Dedifferentiated amniotic fluid mesenchymal stem cell (primary cell): ENCODE data around the gene PLA2G4C.

ENCODE experiments used
- DNase-seq: peaks from one replicate; pipeline ENCODE4 v3.0.0-alpha.2; 2016; ENCODE audit errors: extremely low spot score

The PLA2G4C gene

DNA sequence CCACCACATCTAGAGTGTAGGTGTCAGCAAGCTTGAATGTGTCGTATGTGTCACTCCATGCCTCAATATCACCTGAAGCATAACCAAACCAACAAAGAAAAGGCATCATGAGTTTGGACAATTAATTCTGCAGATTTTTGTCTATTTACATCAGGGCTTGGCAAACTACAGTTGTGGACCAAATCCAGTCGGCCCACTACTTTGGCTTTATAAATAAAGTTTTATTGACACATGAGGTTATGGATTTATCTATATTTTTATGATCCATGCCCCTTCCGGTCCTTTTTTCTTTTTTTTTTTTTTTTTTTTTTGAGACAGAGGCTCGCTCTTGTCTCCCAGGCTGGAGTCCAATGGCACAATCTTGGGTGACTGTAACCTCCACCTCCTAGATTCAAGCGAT is 57.5 kb downstream of the PLA2G4C start:
- no peak for DNase-seq

- DNase-seq, result no peak
Observed at GRCh38 chr19:48051335-48052033, 59.1 kb downstream of the PLA2G4C start.

DNA sequence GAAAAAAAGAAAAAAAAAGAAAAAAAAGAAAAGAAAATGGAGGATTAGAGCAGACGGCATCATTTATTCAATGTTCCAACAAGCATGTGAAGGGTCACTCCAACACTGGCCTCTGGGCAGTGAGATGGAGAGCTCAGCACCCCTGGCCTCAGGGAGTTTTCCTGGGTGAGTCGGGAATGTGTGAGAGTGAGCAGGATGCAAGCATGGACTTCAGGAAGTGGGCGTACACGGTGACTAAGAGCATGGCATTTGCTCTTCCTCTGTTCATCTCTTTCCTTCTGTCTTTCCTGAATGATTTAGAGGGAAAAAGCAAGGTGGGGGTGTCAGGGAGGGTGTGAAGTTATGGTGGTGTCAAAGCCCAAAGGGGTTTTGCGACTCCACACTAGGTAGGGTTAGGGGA is 66.1 kb downstream of the PLA2G4C start:
- DNase-seq, result no peak

DNA sequence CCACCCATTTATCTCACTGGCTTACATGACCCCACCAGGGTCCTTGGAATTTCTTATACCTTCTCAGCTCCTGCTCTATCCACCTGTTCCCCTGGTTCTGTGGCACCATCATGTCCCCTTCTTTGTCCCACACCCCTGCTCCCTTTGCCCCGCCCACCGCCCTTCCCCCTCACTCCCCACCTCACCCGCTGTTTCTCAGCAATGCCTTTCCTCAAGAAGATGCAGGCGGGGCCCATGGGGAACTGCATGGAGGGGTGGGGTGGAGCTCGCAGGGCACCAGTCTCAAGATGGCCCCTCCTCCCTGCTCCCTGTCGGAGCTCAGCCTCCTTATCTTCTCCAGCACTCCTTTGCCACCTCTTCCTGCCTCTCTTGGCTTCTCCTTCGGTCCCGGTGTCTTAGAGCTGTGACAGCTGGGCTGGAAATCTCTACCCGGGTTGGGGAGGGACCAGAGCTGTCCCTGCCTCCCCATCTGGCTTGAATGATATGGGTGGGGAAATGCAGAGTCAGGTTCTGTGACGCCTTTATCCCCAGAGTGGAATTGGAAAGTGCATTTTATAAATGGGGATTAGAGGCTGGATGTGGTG is 66.8 kb downstream of the PLA2G4C start, which contains the start of gene CABP5:
TSS of gene CABP5 (minus strand) at position 405 of the 584 bp plus-strand sequence. CDS start at position 248, 157 bp downstream.
- no peak for DNase-seq

- no peak for DNase-seq
Observed at GRCh38 chr19:48041877-48042580, 68.6 kb downstream of the PLA2G4C start.

DNA sequence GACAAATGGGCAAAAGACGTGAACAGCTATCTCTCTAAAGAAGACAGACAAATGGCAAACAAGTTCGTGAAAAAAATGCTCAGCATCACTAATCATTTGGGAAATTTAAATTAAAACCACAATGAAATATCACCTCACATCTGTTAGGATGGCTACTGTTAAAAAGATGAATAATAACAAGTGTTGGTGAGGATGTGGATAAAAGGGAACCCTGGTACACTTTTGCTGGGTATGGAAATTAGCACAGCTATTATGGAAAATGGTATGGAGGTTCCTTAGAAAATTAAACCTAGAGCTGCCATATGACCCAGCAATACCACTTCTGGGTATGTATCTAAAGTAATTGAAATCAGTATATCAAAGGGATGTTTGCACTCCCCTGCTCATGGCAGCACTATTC is 73.9 kb downstream of the PLA2G4C start:
- DNase-seq, result no peak

DNA sequence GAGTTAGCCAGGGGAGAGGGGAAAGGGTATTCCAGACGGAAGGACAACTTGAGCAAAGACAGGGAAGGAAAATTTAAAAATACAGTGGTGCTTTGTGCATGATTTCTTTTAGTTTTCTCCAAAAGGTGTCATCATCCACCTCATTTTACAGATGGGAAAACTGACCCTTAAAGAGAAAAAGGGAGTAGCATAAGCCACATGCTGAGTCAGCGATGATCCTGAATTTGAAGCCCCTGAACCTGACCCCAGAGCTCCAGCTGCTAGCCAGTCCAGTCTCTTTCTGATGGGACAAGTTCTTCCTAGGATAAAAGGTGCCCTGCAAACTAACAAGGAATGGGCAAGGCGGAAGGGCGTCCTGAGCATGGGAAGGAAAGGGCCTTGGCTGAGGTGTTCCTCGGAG is 77.0 kb downstream of the PLA2G4C start:
- DNase-seq, result no peak

- DNase-seq, result no peak
Observed at GRCh38 chr19:48030073-48030472, 80.5 kb downstream of the PLA2G4C start.

DNA sequence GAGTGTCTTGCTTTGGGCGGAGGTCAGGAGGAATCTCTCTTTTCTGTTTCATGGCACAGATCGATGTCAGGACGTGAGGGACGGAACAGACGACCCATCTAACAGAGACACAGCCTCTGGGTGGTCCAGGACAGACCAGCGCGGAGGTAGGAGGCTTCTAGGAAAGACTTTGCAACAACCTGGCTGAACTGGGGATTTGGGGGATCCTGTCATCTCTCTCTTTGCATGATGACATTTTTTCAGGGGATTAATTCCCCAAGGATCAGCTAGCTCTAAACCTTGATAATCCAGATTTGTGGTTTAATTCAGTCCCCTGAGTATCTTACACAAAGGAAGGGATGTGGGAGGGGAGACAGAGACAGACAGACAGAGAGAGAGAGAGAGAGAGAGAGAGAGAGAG is 81.2 kb downstream of the PLA2G4C start:
- no peak for DNase-seq

GRCh38 chr19:48025480-48025879 is 85.1 kb downstream of the PLA2G4C start:
- DNase-seq, result no peak

DNA sequence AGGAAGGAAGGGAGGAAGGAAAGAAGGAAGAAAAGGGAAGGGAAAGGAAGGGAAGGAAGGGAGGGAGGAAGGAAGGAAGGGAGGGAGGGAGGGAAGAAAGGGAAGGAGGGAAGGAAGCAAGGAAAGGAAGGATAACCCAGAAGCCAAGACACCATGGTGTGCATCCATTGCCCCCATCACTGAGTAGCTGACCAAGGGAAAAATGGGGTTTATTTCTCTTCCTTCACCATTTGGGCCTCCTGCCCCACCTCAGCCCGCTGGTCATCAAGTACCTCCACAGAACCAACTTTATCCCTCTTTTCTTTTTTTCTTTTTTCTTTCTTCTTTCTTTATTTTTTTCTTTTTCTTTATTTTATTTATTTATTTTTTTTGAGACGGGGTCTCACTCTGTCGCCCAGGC is 87.1 kb downstream of the PLA2G4C start:
- no peak for DNase-seq

DNA sequence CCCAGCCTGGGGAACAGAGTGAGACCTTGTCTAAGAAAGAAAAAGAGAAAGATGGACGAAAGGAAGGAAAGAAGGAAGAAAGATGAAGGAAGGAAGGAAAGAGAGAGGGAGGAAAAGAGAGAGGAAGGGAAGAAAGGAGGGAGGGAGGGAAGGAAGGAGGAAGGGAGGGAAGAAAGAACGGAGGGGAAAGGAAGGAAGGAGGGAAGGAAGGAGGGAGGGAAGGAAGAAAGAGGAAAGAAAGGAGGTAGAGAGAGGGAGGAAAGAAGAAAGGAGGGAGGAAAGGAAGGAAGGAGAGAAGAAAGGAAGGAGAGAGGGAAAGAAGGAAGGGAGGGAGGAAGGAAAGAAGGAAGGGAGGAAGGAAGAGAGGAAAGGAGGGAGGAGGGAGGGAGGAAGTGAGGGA is 87.6 kb downstream of the PLA2G4C start:
- no peak for DNase-seq

- DNase-seq, result no peak
Observed at GRCh38 chr19:48020686-48021085, 89.9 kb downstream of the PLA2G4C start.

- no peak for DNase-seq
Observed at GRCh38 chr19:48010932-48011758, 99.5 kb downstream of the PLA2G4C start.

DNA sequence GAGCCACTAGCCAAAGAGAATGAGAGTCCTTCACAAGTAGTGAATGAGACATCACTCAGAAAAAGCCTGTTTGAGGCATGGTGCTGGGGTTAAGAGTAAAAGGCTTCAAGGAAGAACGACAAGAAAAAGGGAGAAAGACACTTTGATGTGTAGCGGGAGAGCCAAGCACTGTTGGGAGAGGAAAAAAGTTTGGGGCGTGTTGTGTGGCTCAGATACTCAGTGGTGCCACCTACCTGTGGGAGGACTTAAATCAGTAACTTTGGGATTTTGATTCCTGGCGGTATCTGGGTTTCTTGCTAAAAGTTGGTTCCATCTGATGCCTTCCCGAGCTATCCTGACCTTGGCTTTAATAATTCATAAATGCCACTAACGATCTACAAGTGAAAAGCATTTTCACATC is 103.9 kb downstream of the PLA2G4C start:
- no peak for DNase-seq

DNA sequence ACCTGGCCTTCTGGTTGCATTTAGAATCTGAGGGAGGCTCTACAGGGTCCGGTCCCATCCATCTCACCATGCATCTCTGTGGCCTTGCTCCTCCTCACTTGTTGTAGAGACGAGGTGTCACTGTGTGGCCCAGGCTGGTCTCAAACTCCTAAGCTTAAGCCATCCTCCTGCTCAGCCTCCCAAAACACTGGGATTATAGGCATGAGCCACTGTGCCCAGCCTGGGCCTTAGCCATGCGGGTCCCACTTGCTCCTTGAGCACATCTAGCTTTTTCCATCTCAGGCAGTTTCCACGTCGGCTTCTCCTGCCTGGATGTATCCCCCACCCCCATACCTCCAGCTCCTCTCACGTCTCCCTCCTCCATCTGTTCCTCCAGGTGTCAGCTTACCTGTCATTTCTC is 106.4 kb downstream of the PLA2G4C start:
- DNase-seq, result no peak

DNA sequence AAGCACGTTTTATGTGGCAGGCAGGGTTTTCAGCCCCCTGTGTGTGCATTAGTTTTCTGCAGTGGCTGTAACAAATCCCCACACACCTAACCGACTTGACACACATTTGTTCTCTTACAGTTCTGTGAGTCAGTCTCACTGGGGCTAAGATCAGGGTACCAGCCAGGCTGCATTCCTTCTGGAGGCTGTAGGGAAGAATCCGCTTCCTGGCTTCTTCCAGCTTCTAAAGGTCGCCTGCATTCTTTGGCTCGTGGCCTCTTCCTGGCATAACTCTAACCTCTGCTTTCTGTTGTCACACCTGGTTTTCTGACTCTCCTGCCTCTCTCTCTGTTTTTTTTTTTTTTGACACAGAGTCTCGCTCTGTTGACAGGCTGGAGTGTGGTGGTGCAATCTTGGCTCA is 109.8 kb downstream of the PLA2G4C start:
- no peak for DNase-seq

GRCh38 chr19:47998800-47999199 is 111.8 kb downstream of the PLA2G4C start:
- no peak for DNase-seq
